ENCODE results near the gene S100PBP. TPM values are rescaled to one million over a fixed set of nuclear protein-coding genes. Genes with fewer than 3 reads are reported as not detected.

S100PBP gene
- polyA plus RNA-seq, 3 donors: 6.6 to 17.4 (median 7.1) TPM

DNA sequence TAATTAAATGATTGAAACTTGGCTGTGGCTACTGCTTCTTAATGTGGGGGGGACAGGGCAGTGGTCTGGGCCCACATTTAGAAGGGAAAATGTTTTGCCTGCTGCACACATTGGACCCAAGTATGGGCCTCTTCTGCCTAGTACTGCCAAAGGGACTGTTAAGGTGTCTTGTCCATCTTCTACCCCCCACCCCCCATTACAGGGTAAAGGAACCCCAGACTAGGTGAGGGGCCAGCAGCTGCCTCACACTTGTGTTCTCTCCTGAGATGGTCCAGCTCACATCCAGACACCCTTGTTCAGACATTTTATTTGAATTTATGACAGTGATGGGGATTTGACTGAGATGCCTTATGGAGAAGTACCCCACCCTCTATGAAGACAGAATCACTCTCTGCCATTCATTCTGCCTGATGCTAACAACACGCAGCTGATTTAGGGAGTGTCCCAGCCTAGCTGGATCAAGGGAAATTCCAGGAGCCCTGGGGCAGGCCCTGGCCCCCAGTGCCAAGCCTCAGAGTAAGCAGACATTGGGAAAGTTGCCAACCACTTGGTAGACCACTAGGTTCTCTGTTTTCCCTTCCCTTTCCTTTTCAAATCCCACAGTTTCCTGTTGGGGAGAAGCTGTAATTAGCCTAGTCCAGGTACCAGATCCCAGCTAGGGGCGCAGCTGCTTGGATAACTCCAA is 42.4 kb upstream of the S100PBP start:
- intact Hi-C loops (cut with micrococcal nuclease): loop anchor here (5.0 kb wide), 2 partner anchors 63 to 258 kb away; no protein-coding TSS in a partner anchor
- Mint-ChIP-seq H3K9me3 (no peaks in the 10 kb centered on the region), H3K4me3 (no peak overlapping the region), H3K36me3 (peaks cover 45 to 73% of the 10 kb centered on the region in 2 donors), H3K27me3 (ENCODE audit: low read depth in 3 of 3) (no peaks in the 10 kb centered on the region), H3K4me1 (peaks cover 2% of the 10 kb centered on the region), H3K27ac (peak overlapping the region in 2 of 7 donors; percentile 10 to 15)
- Histone ChIP-seq H3K4me2 (replicated peaks; ENCODE audit: extremely low read depth, low read length, poor library complexity, severe bottlenecking) (no peak overlapping the region), H3K4me1 (ENCODE audit: control insufficient read depth in 1 of 2, insufficient read depth in 2 of 2, low read length in 2 of 2) (no peaks in the 10 kb centered on the region), H2AFZ (ENCODE audit: insufficient read depth, low read depth, low read length, poor library complexity, severe bottlenecking) (no peak overlapping the region), H3K9ac (ENCODE audit: insufficient read depth, low read length, poor library complexity, severe bottlenecking) (no peak overlapping the region), H3K27me3 (ENCODE audit: control insufficient read depth in 2 of 2, insufficient read depth in 2 of 2, low read length in 2 of 2) (no peaks in the 10 kb centered on the region), H3K27ac (ENCODE audit: low read depth in 1 of 2, low read length in 2 of 2) (no peak overlapping the region), H3K4me3 (replicated peaks in 1 of 3; ENCODE audit: low read depth in 2 of 3, low read length in 3 of 3) (no peak overlapping the region), H3K9me3 (replicated peaks in 1 of 2; ENCODE audit: control insufficient read depth in 1 of 2, insufficient read depth in 1 of 2, low read length in 2 of 2) (no peaks in the 10 kb centered on the region), H3K36me3 (replicated peaks in 1 of 2; ENCODE audit: control insufficient read depth in 1 of 2, insufficient read depth in 2 of 2, low read length in 2 of 2) (peaks cover 49 to 66% of the 10 kb centered on the region in 2 donors), H4K20me1 (ENCODE audit: insufficient read depth, low read length) (no peaks in the 10 kb centered on the region), H3K79me2 (ENCODE audit: insufficient read depth, low read length) (no peaks in the 10 kb centered on the region)
- DNase-seq: no peak
- TF ChIP-seq, protein P1, sequence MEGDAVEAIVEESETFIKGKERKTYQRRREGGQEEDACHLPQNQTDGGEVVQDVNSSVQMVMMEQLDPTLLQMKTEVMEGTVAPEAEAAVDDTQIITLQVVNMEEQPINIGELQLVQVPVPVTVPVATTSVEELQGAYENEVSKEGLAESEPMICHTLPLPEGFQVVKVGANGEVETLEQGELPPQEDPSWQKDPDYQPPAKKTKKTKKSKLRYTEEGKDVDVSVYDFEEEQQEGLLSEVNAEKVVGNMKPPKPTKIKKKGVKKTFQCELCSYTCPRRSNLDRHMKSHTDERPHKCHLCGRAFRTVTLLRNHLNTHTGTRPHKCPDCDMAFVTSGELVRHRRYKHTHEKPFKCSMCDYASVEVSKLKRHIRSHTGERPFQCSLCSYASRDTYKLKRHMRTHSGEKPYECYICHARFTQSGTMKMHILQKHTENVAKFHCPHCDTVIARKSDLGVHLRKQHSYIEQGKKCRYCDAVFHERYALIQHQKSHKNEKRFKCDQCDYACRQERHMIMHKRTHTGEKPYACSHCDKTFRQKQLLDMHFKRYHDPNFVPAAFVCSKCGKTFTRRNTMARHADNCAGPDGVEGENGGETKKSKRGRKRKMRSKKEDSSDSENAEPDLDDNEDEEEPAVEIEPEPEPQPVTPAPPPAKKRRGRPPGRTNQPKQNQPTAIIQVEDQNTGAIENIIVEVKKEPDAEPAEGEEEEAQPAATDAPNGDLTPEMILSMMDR (IDR thresholded peaks at IDR 0.05): no peak
- 13% methylated on average over 1 of the region's 2 CpGs for WGBS (ENCODE audit: insufficient coverage)

DNA sequence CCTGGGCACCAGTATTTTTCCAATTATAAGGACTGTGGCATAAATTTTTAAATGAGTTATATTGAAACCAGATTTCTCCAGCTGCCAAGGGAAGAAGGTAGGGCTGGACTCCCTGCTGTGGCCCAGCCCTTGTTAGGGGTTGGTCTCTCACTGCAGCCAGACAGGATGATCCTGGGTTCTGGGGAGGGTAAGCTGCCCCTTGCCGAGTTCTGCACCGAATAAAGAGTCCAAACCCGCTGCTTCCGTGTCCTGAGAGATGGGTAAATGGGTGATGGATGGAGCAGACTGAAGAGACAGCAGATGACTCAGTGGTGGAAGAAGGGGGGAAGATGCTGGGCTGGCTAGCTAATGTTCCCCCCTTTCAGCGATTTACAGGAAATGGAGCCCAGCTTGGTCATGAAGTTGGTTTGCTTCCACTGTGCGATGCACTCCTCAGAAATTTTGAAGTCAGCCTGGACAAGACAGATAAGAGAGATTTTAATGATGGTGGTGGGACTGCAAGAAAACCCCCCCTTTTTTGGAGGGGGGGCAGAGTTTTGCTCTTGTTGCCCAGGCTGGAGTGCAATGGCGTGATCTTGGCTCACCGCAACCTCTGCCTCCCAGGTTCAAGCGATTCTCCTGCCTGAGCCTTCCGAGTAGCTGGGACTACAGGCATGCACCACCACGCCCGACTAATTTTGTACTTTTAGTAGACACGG is 41.7 kb upstream of the S100PBP start:
- TF ChIP-seq, protein P1 (IDR thresholded peaks at IDR 0.05): no peak
- H3K27me3 ChIP-seq (ENCODE audit: control insufficient read depth in 2 of 2, insufficient read depth in 2 of 2, low read length in 2 of 2): no peaks in the 10 kb centered on the region
- no peak for DNase-seq
- Mint-ChIP-seq H3K4me1 (peaks cover 2% of the 10 kb centered on the region), H3K36me3 (peaks cover 52 to 77% of the 10 kb centered on the region in 2 donors), H3K4me3 (no peak overlapping the region), H3K27me3 (ENCODE audit: low read depth in 3 of 3) (no peaks in the 10 kb centered on the region), H3K9me3 (no peaks in the 10 kb centered on the region), H3K27ac (peak overlapping the region in 1 of 7 donors; percentile 57)
- no peak overlapping the region for H3K27ac ChIP-seq (ENCODE audit: low read depth in 1 of 2, low read length in 2 of 2)
- H3K4me2 ChIP-seq (replicated peaks; ENCODE audit: extremely low read depth, low read length, poor library complexity, severe bottlenecking): no peak overlapping the region
- H3K9me3 ChIP-seq (replicated peaks in 1 of 2; ENCODE audit: control insufficient read depth in 1 of 2, insufficient read depth in 1 of 2, low read length in 2 of 2): no peaks in the 10 kb centered on the region
- no peaks in the 10 kb centered on the region for H4K20me1 ChIP-seq (ENCODE audit: insufficient read depth, low read length)
- H3K79me2 ChIP-seq (ENCODE audit: insufficient read depth, low read length): no peaks in the 10 kb centered on the region
- peaks cover 56 to 73% of the 10 kb centered on the region in 2 donors for H3K36me3 ChIP-seq (replicated peaks in 1 of 2; ENCODE audit: control insufficient read depth in 1 of 2, insufficient read depth in 2 of 2, low read length in 2 of 2)
- intact Hi-C loops (cut with micrococcal nuclease): no loop called here
- H3K4me1 ChIP-seq (ENCODE audit: control insufficient read depth in 1 of 2, insufficient read depth in 2 of 2, low read length in 2 of 2): no peaks in the 10 kb centered on the region
- no peak overlapping the region for H2AFZ ChIP-seq (ENCODE audit: insufficient read depth, low read depth, low read length, poor library complexity, severe bottlenecking)
- no peak overlapping the region for H3K9ac ChIP-seq (ENCODE audit: insufficient read depth, low read length, poor library complexity, severe bottlenecking)
- H3K4me3 ChIP-seq (replicated peaks in 1 of 3; ENCODE audit: low read depth in 2 of 3, low read length in 3 of 3): no peak overlapping the region
- 65% methylated on average over 12 of the region's 13 CpGs for WGBS (ENCODE audit: insufficient coverage)
